Stimulated activated CD4-positive, alpha-beta T cell treated with anti-CD3 and anti-CD28 coated beads, Interleukin-15, amount 100 ng/mL, for 24 hours (primary cell): ENCODE data around the gene NLK.
A peak's percentile ranks its signal among the peaks of the same experiment; 100 is the strongest.
"Not testable (repeated sequence)": the region's sequence is repeated elsewhere in the genome, so short reads cannot be mapped to it uniquely, and the experiment has no call there.

ENCODE experiments used
- DNase-seq: peaks from one replicate; pipeline ENCODE4 v3.0.0-alpha.2; 2020

Gene NLK

DNA sequence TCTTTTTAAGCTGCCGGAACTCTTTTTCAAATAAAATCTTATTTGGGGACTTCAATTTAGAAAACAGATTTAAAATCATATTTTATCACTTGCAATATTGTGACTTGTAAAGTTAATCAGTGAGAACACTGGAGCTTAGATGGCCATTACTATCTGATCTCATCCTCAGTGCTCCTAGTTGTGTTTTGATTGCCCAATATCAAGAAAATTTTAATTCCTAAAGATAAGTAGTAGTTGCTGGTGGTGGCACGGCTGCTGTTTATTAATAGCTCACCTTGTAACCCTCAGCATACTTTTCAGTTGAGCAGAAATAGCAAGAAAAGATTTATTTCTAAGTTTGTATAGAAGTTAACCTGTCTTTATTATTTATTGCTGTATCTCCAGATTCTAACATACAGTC, 124.0 kb downstream of the NLK start:
- no peak for DNase-seq

DNA sequence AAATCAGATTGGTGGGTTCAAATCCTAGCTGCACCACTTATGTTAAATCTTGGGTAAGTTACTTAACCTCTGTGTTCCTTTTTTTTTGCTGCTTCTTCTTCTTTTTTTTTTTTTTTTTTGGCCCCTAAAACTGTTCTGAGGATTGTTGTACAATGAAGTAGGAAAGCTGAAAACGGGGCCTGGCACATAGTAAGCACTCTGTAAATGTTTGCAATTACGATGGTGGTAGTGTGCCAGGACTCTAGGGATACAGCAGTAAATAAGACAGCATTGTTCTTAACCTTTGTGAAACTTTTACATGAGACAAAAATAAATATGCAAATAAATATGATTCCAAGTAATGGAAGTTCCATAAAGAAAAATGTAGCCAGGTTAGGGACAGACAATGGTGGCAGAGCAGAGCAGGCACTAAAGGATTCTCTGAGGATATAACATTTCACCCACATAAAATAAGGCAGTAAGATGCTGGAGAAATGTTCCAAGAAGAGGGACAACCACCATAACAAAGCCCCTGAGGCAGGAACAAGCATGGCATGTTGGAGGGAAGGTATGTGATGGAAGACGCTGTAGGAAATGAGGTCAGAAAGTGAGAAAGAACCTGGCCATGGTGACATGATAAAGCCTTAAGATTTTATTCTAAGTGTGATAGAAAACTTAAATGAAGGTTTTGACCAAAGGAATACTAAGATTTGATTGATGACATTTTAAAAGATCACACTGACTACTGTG, 127.3 kb downstream of the NLK start:
- DNase-seq = no peak

- DNase-seq = no peak
Measured at GRCh38 chr17:28170771-28171170, 128.3 kb downstream of the NLK start.

GRCh38 chr17:28173031-28173561, 130.6 kb downstream of the NLK start:
- DNase-seq = no peak

DNA sequence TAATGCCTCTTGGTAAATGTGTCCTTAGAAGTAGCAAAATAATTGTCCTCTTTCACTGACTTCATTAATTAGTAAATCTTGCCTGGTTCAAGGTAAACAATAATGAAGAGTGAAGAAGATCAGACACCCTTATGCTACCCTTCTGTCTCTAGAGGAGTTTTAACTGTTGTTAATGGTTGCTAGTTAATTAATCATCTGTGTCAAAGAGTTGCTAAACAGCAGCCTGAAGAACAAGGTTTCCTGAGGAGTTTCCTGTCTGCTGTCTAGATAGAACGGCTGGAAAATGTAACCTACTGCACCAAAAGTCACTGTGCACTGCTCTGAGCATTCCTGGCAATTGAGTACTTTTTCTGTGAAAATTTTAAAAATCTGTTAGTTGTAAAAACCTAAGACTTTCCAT, 131.3 kb downstream of the NLK start:
- no peak for DNase-seq

- peak; percentile 30 for DNase-seq
Measured at GRCh38 chr17:28174352-28175046, 132.0 kb downstream of the NLK start.

DNA sequence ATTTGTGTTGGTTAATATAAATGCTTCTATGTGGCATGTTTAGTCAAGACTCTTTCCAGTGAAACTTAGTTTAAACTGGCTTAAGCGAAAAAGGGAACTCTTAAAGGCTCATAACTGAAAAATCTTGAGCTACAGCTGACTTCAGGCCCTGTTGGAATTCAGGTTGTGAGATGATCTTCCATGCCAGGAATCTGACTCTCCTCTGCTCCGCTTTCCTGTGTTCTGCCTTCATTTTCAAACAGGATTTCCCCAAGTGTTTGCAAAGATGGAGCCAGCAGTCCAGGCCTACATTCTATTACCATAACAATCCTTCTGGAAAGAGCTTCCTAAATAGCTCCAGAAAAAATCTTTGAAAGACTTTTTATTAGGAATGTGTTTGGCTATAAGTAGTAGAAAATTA, 134.9 kb downstream of the NLK start:
- no peak for DNase-seq

DNA sequence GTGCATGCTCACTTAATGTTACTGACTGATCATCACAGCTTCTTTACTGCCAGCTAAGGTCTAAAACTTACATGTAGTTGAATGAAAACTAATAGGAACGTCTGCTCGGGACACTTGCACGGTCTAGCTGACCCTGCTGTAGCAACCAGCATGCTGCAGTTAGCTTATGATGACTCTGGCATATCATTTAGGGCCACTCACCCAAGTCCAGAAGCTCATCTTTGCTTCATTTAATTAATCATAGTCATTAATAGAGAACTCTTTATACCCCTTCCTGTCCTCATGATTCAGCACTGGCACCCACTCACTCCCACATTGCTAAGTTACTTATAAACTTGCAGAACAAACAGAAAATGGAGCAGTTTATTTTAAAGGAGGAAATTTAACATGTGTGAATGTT, 136.3 kb downstream of the NLK start:
- DNase-seq = no peak

DNA sequence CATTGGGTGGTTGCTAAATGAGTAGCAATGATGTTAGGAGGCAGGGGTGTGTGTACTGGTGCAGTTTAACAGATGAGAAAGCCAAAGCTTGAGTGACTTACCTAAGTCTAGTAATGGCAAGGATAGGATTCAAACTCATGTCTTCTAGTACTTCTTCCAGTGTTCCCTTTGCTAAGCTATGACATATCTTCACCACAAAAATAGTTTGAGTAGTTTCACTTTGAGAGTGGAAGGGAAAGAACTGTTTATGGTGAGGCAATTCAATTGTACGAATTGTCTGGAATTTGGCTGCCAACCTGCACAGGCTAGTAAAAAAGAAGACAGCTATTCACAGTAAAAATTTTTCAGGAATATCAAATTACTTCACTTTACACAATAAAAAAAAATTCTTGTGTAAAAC, 138.0 kb downstream of the NLK start:
- DNase-seq = no peak

- DNase-seq = no peak
Measured at GRCh38 chr17:28181568-28181967, 139.1 kb downstream of the NLK start.

GRCh38 chr17:28182559-28182958, 140.1 kb downstream of the NLK start:
- DNase-seq = no peak

DNA sequence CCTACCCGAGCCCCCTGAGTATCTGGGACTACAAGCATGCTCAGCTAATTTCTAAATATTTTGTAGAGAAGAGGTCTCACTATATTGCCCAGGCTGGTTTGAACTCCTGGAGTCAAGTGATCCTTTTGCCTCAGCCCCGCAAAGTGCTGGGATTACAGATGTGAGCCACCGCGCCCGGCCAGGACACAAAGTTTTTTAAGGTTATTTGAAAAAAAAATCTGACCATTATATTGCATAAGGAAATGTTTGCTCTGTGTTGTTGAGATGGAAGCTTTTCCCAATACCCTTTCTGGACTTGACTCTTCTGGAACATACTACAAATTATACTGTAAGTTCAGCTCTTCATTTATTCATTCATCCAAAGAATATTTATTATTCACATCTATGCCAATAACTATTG, 143.2 kb downstream of the NLK start:
- no peak for DNase-seq

GRCh38 chr17:28186472-28186871, 144.0 kb downstream of the NLK start:
- DNase-seq = not testable (repeated sequence)

- no peak for DNase-seq
Measured at GRCh38 chr17:28187931-28188330, 145.5 kb downstream of the NLK start.

GRCh38 chr17:28188841-28189263, 146.4 kb downstream of the NLK start:
- DNase-seq = no peak

- no peak for DNase-seq
Measured at GRCh38 chr17:28189667-28190066, 147.2 kb downstream of the NLK start.

DNA sequence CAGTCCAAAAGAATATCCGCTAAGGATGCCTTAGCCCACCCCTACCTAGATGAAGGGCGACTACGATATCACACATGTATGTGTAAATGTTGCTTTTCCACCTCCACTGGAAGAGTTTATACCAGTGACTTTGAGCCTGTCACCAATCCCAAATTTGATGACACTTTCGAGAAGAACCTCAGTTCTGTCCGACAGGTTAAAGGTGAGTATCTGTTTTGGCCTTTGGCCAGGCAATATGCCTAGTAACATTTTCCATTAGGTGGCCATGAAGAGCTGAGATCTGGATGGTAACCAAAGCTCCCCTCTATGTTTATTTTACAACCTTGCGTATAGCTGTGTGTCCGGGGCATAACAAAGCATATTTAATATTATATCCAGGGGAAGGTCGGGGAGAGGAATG, 148.5 kb downstream of the NLK start:
- no peak for DNase-seq

GRCh38 chr17:28193241-28193640, 150.8 kb downstream of the NLK start:
- DNase-seq = no peak

GRCh38 chr17:28194382-28194781, 151.9 kb downstream of the NLK start:
- DNase-seq = no peak

DNA sequence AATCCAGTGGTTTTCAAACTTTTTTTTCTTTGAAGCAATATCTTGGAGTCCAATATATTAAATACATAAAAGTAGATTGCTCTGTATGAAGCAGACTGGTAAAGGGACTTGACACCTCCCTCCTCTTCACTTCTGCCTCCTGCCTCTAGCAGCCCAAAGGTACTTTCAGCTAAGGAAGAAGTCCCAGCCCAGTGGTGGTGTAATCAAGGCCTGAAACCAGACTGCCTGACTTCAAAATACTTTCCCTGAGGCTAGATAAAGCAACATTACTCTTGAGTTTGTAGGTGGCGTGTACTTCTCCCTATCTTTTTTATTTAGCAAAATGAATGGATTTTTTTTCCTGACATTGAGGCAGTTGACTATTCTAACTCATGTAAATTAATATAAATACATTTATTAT, 154.2 kb downstream of the NLK start:
- no peak for DNase-seq

DNA sequence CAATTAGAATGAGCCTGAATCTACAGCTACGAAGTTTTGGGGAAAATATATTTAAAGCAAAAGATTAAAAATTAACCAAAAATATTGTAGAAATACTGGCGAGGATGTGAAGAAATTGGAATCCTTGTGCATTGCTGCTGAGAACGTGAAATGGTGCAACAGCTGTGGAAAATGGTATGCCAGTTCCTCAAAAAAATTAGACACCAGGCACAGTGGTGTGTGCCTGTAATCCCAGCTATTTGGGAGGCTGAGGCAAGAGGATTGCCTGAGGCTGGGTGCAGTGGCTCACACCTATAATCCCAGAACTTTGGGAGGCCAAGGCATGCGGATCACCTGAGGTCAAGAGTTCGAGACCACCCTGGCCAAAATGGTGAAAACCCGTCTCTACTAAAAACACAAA, 156.6 kb downstream of the NLK start:
- no peak for DNase-seq

DNA sequence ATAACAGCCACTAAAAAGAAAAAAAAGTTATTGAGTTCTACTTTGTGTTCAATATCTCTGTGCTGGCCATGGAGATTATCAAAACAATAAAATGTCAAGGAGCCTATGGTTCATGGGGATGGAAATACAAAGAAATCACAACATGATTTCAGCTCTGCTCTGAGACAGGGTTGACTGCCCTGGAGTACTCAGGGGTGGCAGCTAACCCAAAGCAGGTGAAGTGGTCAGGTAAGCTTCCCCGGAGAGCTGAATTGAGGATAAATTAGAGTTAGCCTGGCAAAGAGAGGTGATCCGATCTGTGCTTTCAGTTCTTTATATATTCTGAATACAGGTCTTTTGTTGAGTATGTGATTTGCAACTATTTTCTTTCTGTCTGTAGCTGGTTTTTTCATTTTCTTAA, 157.3 kb downstream of the NLK start:
- no peak for DNase-seq

GRCh38 chr17:28201315-28201714, 158.8 kb downstream of the NLK start:
- DNase-seq = no peak

DNA sequence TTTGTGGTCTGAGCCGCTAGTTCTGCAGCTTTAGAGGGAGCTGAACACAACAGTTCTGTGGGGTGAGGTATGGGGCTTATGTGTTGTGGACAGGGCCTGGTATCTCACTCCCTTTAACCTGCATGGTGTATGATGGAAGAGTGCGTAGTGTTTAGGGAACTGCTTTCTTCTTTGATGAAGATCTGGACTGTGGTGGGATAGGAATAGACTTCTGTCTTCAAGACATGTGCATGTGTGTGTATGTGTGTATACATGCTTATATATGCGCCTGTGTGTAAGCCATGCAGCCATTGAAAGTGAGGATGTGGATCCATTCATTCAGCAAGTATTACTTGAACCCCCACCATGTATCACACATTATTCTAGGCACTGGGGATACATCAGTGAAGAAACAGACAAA, 161.8 kb downstream of the NLK start:
- no peak for DNase-seq

GRCh38 chr17:28204751-28205150, 162.3 kb downstream of the NLK start:
- DNase-seq = no peak
